Measurements from ENCODE around the gene ZNF148.

DNA sequence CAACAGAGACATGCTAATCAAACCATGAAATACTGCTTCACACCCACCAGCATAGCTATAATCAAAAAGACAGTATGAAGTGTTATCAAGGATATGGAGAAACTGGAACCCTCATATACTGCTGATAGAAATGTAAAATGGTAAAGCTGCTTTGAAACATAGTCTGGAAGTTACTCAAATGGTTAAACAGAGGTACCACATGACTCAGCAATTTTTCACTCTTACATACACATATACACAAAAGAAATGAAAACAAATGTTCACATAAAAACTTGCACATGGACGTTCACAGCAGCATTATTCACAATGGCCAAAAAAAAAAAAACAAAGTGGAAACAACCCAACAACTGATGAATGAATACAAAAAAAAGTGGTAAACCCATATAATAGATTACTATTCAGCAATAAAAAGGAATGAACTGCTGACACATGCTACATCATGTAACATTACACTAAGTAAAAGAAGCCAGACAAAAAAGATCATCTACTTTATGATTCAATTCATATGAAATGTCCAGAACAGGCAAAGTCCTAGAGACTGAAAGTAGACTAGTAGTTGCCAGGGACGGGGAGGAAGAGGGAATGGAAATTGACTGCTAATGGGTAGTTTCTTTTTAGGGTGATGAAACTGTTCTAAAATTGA is 23.2 kb downstream of the ZNF148 start:
- TF ChIP-seq, protein P1, sequence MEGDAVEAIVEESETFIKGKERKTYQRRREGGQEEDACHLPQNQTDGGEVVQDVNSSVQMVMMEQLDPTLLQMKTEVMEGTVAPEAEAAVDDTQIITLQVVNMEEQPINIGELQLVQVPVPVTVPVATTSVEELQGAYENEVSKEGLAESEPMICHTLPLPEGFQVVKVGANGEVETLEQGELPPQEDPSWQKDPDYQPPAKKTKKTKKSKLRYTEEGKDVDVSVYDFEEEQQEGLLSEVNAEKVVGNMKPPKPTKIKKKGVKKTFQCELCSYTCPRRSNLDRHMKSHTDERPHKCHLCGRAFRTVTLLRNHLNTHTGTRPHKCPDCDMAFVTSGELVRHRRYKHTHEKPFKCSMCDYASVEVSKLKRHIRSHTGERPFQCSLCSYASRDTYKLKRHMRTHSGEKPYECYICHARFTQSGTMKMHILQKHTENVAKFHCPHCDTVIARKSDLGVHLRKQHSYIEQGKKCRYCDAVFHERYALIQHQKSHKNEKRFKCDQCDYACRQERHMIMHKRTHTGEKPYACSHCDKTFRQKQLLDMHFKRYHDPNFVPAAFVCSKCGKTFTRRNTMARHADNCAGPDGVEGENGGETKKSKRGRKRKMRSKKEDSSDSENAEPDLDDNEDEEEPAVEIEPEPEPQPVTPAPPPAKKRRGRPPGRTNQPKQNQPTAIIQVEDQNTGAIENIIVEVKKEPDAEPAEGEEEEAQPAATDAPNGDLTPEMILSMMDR (IDR thresholded peaks at IDR 0.05; ENCODE audit: low read depth, low read length, poor library complexity, severe bottlenecking) = no peak
- TF ChIP-seq EZH2phosphoT487 (IDR thresholded peaks at IDR 0.05; ENCODE audit: borderline replicate concordance, low read length) = no peak

Data from DOHH2 (cell line).